Vagina (tissue), 2 donors: ENCODE data around the gene EHBP1L1.

ENCODE experiments used
- CTCF ChIP-seq, 3 experiments: fragments of 450-650 bp in 2 of 3; fragments of 200-600 bp in 1 of 3; sonication (generic) in 1 of 3; IDR thresholded peaks; one replicate each; pipeline ENCODE4 v1.5.1; 2017 to 2019; ENCODE audit warnings: antibody characterized with exemption in 3 of 3, mild to moderate bottlenecking in 2 of 3, moderate library complexity in 2 of 3
- POLR2A ChIP-seq, 2 donors: fragments of 450-650 bp; IDR thresholded peaks; one replicate each; pipeline ENCODE4 v1.6.1; 2017; ENCODE audit warnings: antibody characterized with exemption in 2 of 2, mild to moderate bottlenecking in 2 of 2, moderate library complexity in 2 of 2

- TF ChIP-seq CTCF (IDR thresholded peaks at IDR 0.05) = no peak
- TF ChIP-seq POLR2A (IDR thresholded peaks at IDR 0.05) = no peak
Observed at GRCh38 chr11:65634905-65635731, 59.3 kb downstream of the EHBP1L1 start.
